SK-N-SH (cell line): ENCODE data around the gene MIER1. TPM values are rescaled to one million over a fixed set of nuclear protein-coding genes. Genes with fewer than 3 reads are reported as not detected.

ENCODE experiments used
- CTCF ChIA-PET: fragments of 300-600, 350-600 bp; formaldehyde crosslinking; extraction: SDS; loops from one replicate; lab custom pipeline; 2021; lab: Yijun Ruan, JAX
- POLR2A ChIA-PET: fragments of 350-600 bp; sonication (Branson Sonifier 250); formaldehyde crosslinking; extraction: SDS; loops from one replicate; lab custom pipeline; 2020; ENCODE audit warnings: antibody characterized with exemption, inconsistent platforms; lab: Yijun Ruan, JAX
- DNase-seq: peaks from one replicate; pipeline ENCODE4 v3.0.0; 2012
- H2AFZ ChIP-seq: fragments of 200-600 bp; sonication (generic); 2 replicates; pipeline ENCODE4 v1.8.1; 2016; ENCODE audit warnings: antibody characterized with exemption, mild to moderate bottlenecking, low read depth
- H3F3A ChIP-seq: fragments of 200-600 bp; sonication (generic); replicated peaks from 2 replicates; pipeline ENCODE3; 2016; ENCODE audit warnings: antibody characterized with exemption, mild to moderate bottlenecking; ENCODE audit not compliant: insufficient read depth
- H3K27ac ChIP-seq, 2 experiments: fragments of 200-500 bp in 1 of 2; fragments of 200-600 bp in 1 of 2; sonication (Bioruptor generic) in 1 of 2; sonication (generic), shearing (Covaris generic) in 1 of 2; 2 replicates each; pipeline versions ENCODE4 v1.5.1 to v1.6.1; 2014 to 2016; ENCODE audit warnings: low read depth in 2 of 2, inconsistent platforms in 1 of 2, low read length in 1 of 2, mild to moderate bottlenecking in 1 of 2, mixed read lengths in 1 of 2
- H3K27me3 ChIP-seq: fragments of 200-600 bp; sonication (generic), shearing (Covaris generic); 2 replicates; pipeline ENCODE4 v1.6.1; 2016; ENCODE audit warnings: mixed run types; ENCODE audit not compliant: insufficient read depth
- H3K36me3 ChIP-seq, 2 experiments: fragments of 200-500 bp in 1 of 2; fragments of 200-600 bp in 1 of 2; sonication (Bioruptor generic) in 1 of 2; sonication (generic) in 1 of 2; replicated peaks in 1 of 2; 2 replicates each; pipeline versions ENCODE3 to v1.5.1; 2014 to 2016; ENCODE audit warnings: low read length in 1 of 2, mild to moderate bottlenecking in 1 of 2; ENCODE audit not compliant: insufficient read depth in 2 of 2, control insufficient read depth in 1 of 2
- H3K4me1 ChIP-seq, 2 experiments: fragments of 200-500 bp in 1 of 2; fragments of 200-600 bp in 1 of 2; sonication (Bioruptor generic) in 1 of 2; sonication (generic), shearing (Covaris generic) in 1 of 2; 2 replicates each; pipeline versions ENCODE4 v1.5.1 to v1.6.1; 2014 to 2016; ENCODE audit warnings: low read depth in 1 of 2, low read length in 1 of 2, mixed run types in 1 of 2; ENCODE audit not compliant: insufficient read depth in 2 of 2, control insufficient read depth in 1 of 2
- H3K4me2 ChIP-seq: fragments of 200-600 bp; sonication (generic), shearing (Covaris generic); 2 replicates; pipeline ENCODE4 v1.6.1; 2017; ENCODE audit warnings: mixed run types
- H3K4me3 ChIP-seq, 2 experiments: fragments of 200-500 bp in 1 of 2; fragments of 200-600 bp in 1 of 2; sonication (Bioruptor generic) in 1 of 2; sonication (generic), shearing (Covaris generic) in 1 of 2; 2 replicates each; pipeline versions ENCODE4 v1.5.1 to v1.8.1; 2014 to 2016; ENCODE audit warnings: low read depth in 2 of 2, inconsistent platforms in 1 of 2, low read length in 1 of 2, mild to moderate bottlenecking in 1 of 2, mixed read lengths in 1 of 2, moderate library complexity in 1 of 2
- H3K79me2 ChIP-seq: fragments of 200-600 bp; sonication (generic); 2 replicates; pipeline ENCODE4 v1.8.1; 2017; ENCODE audit warnings: mild to moderate bottlenecking; ENCODE audit not compliant: insufficient read depth
- H3K9ac ChIP-seq: fragments of 200-600 bp; sonication (generic); 2 replicates; pipeline ENCODE4 v1.6.1; 2017; ENCODE audit warnings: mixed run types
- H3K9me2 ChIP-seq: fragments of 200-600 bp; sonication (generic); 2 replicates; pipeline ENCODE4 v1.6.1; 2017; ENCODE audit warnings: mixed run types
- H3K9me3 ChIP-seq: fragments of 200-600 bp; sonication (generic); 2 replicates; pipeline ENCODE4 v1.6.1; 2017; ENCODE audit warnings: mixed run types, mild to moderate bottlenecking, moderate library complexity
- H4K20me1 ChIP-seq: fragments of 200-600 bp; sonication (generic); 2 replicates; pipeline ENCODE4 v1.6.1; 2017; ENCODE audit warnings: mild to moderate bottlenecking, mixed run types; ENCODE audit not compliant: insufficient read depth
- CHD2 ChIP-seq: fragments of 150-350 bp; IDR thresholded peaks from 2 replicates; pipeline ENCODE4 v1.6.1; 2018; ENCODE audit warnings: low read length; ENCODE audit not compliant: partially characterized antibody
- EP300 ChIP-seq, 2 experiments: IDR thresholded peaks; 2 replicates each; pipeline versions ENCODE4 v1.4.0 to v1.6.1; 2012; ENCODE audit warnings: borderline replicate concordance in 1 of 2, low read depth in 1 of 2, low read length in 1 of 2
- FOXJ3 ChIP-seq: sonication (generic); formaldehyde crosslinking; IDR thresholded peaks from 2 replicates; pipeline ENCODE4 v1.5.1; 2020; ENCODE audit warnings: mild to moderate bottlenecking, missing genetic modification reagents
- IRF3 ChIP-seq: fragments of 150-350 bp; IDR thresholded peaks from 2 replicates; pipeline ENCODE4 v1.6.1; 2016; ENCODE audit warnings: mild to moderate bottlenecking, low read depth, low read length
- JUND ChIP-seq: IDR thresholded peaks from 2 replicates; pipeline ENCODE4 v1.4.0; 2012
- MAX ChIP-seq: IDR thresholded peaks from 2 replicates; pipeline ENCODE4 v1.4.0; 2012; ENCODE audit warnings: low read depth
- NFIC ChIP-seq: IDR thresholded peaks from 2 replicates; pipeline ENCODE4 v1.4.0; 2012; ENCODE audit warnings: borderline replicate concordance
- NRF1 ChIP-seq: IDR thresholded peaks from 2 replicates; pipeline ENCODE4 v1.6.1; 2012; ENCODE audit warnings: low read depth, mild to moderate bottlenecking, low read length
- POLR2AphosphoS5 ChIP-seq: IDR thresholded peaks from 2 replicates; pipeline ENCODE4 v1.6.1; 2012; ENCODE audit warnings: low read depth, low read length
- RXRA ChIP-seq: IDR thresholded peaks from 2 replicates; pipeline ENCODE4 v1.4.0; 2012; ENCODE audit warnings: low read depth, mild to moderate bottlenecking, borderline replicate concordance
- SIN3A ChIP-seq: IDR thresholded peaks from 2 replicates; pipeline ENCODE4 v1.6.1; 2012; ENCODE audit warnings: low read depth, mild to moderate bottlenecking, low read length, moderate library complexity, borderline replicate concordance
- SMC3 ChIP-seq: IDR thresholded peaks from 2 replicates; pipeline ENCODE4 v1.6.1; 2012; ENCODE audit warnings: low read depth, low read length, improper control_type of control experiment
- TAF1 ChIP-seq: IDR thresholded peaks from 2 replicates; pipeline ENCODE4 v1.6.1; 2012; ENCODE audit warnings: low read depth, mild to moderate bottlenecking, low read length, moderate library complexity, borderline replicate concordance
- USF2 ChIP-seq: fragments of 150-350 bp; IDR thresholded peaks from 2 replicates; pipeline ENCODE4 v1.6.1; 2017; ENCODE audit warnings: antibody characterized with exemption, low read length, low read depth, borderline replicate concordance
- YY1 ChIP-seq: IDR thresholded peaks from 2 replicates; pipeline ENCODE4 v1.4.0; 2012; ENCODE audit warnings: low read depth, mild to moderate bottlenecking
- ZBTB33 ChIP-seq: IDR thresholded peaks from 2 replicates; pipeline ENCODE4 v1.4.0; 2012; ENCODE audit warnings: low read depth, borderline replicate concordance
- WGBS: methylation state at CpG from one replicate; pipeline ENCODE4 v1.1.6; 2017; ENCODE audit warnings: low lambda C conversion rate; 5-methylcytosine and 5-hydroxymethylcytosine counted together
- polyA plus RNA-seq, 3 experiments: library from polyadenylated mRNA; depleted of rRNA; stranded (reverse); fragments of >200 nt; gene quantifications; 2 replicates each; pipeline ENCODE4 v1.2.3, GENCODE V29; 2012

MIER1 gene
- polyA plus RNA-seq, 1 of the 3 experiments (the other 2 are of a cell fraction), result 4.4 TPM

GRCh38 chr1:66933887-66934700 lies 9.3 kb downstream of the MIER1 start:
- Histone ChIP-seq H2AFZ (no peak overlapping the region), H3K4me1 (peaks cover 18 to 30% of the 10 kb centered on the region in 2 experiments), H3K9me3 (no peaks in the 10 kb centered on the region), H3K9me2 (no peaks in the 10 kb centered on the region)
- CTCF ChIA-PET, result interaction anchor here (2.3 kb wide), 1 partner anchor 215 kb away, joined by 6 read pairs; no protein-coding TSS in a partner anchor
- DNase-seq, result no peak
- 84% methylated on average over 7 of the region's 7 CpGs for WGBS
- TF ChIP-seq CHD2, result no peak
- TF ChIP-seq ZBTB33, result no peak
- TF ChIP-seq NRF1, result no peak
- no peak for TF ChIP-seq USF2
- TF ChIP-seq POLR2AphosphoS5, result no peak
- no peak for TF ChIP-seq SIN3A
- TF ChIP-seq MAX, result no peak
- TF ChIP-seq YY1, result no peak
- TF ChIP-seq JUND, result no peak
- TF ChIP-seq EP300 (IDR thresholded peaks at IDR 0.05; ENCODE audit: borderline replicate concordance in 1 of 2, low read depth in 1 of 2, low read length in 1 of 2), result no peak
- TF ChIP-seq NFIC, result no peak
- TF ChIP-seq FOXJ3 (CRISPR knock-in tag), result no peak
- no peak for TF ChIP-seq IRF3
- no peak for TF ChIP-seq RXRA
- TF ChIP-seq SMC3, result no peak
- TF ChIP-seq TAF1, result no peak
- TF ChIP-seq, all 33 proteins: peak for 0
- Histone ChIP-seq H3K4me3 (peak overlapping the region in 1 of 2 experiments; percentile 4; a peak in 1 of 4 replicates), H3K27ac (peak overlapping the region in 1 of 2 experiments; percentile 13; a peak in 1 of 4 replicates), H3K9ac (peak overlapping the region; percentile 6; the same call in 1 of the 2 replicates), H4K20me1 (peaks cover 30% of the 10 kb centered on the region), H3F3A (peaks cover 25% of the 10 kb centered on the region), H3K27me3 (no peaks in the 10 kb centered on the region), H3K36me3 (peaks cover under 1 to 6% of the 10 kb centered on the region in 2 experiments), H3K79me2 (peaks cover 93% of the 10 kb centered on the region), H3K4me2 (peak overlapping the region; percentile 82)
- POLR2A ChIA-PET, result interaction anchor here (0.6 to 1.2 kb wide), 2 partner anchors 9 to 158 kb away, joined by 5 read pairs; partner anchors contain the start of genes DNAI4 and MIER1
